Measurements from ENCODE around the gene FAM181A.

GRCh38 chr14:93939304-93940229, 12.4 kb downstream of the FAM181A start:
- TF ChIP-seq POLR2A (IDR thresholded peaks at IDR 0.05) (no peak), CTCF (IDR thresholded peaks at IDR 0.05) (peak; percentile 52 to 85), POLR2AphosphoS5 (IDR thresholded peaks at IDR 0.05) (no peak), EP300 (IDR thresholded peaks at IDR 0.05) (no peak)

Measured in suprapubic skin (tissue), 4 donors.